ENCODE results near the gene CABP2. TPM values are rescaled to one million over a fixed set of nuclear protein-coding genes. Genes with fewer than 3 reads are reported as not detected.
"Not testable (repeated sequence)": the region's sequence is repeated elsewhere in the genome, so short reads cannot be mapped to it uniquely, and the experiment has no call there.

CABP2 gene
- polyA plus RNA-seq (ENCODE audit: insufficient read length in 10 of 10) = not detected
- long read RNA-seq, donor 1 = 0 reads
- long read RNA-seq, donor 2 = 0 reads
- long read RNA-seq, donor 3 = 0 reads
- long read RNA-seq, donor 4 = 0 reads
- long read RNA-seq, donor 5 = 0 reads
- long read RNA-seq, donor 6 = 0 reads
- long read RNA-seq, donor 7 = 0 reads
- long read RNA-seq, donor 8 = 0 reads
- long read RNA-seq, donor 9 = 0 reads

- no peak for DNase-seq
These were observed at the start of gene CABP2 for GRCh38 chr11:67522844-67523555. CABP2 (minus strand) TSS chr11:67523446; CDS start chr11:67523326, 120 bp downstream.

DNA sequence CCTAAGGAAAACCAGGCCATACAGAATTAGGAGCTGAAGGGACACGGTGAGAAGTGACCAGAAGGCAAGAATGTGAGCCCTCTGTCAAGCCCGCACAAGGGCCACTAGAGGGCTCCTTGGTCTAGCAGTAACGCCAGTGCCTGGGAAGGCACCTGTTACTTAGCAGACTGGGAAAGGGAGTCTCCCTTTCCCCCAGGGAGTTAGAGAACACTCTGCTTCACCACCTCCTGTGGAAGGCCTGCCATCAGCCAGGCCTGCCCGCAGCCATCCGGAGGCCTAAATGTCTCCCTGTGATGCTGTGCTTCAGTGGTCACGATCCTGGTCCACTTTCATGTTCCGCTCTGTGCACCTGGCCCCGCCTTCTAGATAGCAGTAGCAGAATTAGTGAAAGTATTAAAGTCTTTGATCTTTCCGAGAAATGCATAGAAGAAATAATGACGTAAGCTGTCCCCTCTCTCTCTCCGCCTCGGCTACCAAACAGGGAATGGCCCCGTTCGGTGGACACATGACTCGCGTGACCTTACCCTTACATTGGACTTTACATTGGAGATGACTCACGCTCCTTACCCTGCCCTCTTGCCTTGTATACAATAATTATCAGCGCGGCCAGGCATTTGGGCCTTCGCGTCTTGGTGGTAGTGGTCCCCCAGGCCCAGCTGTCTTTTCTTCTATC lies 49.6 kb upstream of the CABP2 start:
- DNase-seq = peak in 2 of 3 donors; percentile 29 to 42

DNA sequence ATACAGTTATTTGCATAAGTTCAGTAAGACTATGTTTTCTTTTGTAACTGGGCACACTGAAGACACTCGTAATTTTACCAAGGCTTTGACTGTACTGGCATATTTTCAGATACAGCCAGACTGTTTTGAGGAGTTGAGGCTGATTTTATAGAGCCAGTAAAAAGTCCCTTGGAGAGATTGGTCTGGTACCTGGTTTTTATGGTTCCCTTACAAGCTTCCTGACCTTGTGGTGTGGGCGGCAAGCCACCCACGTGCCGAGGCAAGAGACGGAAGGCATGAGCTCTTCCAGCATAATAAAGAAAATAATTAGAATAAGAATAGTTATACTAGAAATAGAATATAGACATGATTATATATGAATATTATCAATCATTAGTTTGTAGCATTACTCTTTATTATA lies 49.1 kb upstream of the CABP2 start:
- DNase-seq = no peak

GRCh38 chr11:67571443-67571842 lies 48.2 kb upstream of the CABP2 start:
- no peak for DNase-seq

DNA sequence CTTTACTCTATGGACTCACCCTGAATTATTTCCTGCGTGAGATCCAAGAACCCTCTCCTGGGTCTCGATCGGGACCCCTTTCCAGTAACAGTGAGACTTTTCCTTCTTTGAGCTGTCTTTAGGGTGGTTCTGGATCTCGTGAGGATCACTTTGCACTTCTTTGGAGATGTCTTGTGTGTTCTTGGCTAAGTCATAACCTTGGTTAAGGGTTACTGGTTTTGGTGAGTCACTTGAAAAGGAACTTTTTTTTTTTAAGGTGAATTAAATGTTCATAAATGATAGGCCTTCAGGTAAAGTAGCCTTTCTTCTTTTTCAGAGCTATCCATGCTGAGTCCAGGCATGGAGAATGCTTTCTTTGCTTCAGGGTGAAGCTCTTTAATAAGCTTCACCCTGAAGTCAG lies 41.0 kb upstream of the CABP2 start:
- no peak for DNase-seq

DNA sequence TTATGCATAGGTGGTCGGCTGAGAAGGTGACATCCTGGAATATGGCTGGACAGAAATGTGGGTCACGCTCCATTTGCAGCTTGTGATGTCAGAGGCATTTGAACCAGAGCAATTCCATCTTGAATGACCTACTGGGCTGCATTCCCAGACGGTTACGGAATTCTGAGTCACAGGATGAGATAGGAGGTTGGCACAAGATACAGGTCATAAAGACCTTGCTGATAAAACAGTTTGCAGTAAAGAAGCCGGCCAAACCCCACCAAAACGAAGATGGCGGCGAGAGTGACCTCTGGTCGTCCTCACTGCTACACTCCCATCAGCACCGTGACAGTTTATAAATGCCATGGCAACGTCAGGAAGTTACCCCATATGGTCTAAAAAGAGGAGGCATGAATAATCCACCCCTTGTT lies 40.5 kb upstream of the CABP2 start:
- peak; percentile 45 to 85 (median 61) for DNase-seq

DNA sequence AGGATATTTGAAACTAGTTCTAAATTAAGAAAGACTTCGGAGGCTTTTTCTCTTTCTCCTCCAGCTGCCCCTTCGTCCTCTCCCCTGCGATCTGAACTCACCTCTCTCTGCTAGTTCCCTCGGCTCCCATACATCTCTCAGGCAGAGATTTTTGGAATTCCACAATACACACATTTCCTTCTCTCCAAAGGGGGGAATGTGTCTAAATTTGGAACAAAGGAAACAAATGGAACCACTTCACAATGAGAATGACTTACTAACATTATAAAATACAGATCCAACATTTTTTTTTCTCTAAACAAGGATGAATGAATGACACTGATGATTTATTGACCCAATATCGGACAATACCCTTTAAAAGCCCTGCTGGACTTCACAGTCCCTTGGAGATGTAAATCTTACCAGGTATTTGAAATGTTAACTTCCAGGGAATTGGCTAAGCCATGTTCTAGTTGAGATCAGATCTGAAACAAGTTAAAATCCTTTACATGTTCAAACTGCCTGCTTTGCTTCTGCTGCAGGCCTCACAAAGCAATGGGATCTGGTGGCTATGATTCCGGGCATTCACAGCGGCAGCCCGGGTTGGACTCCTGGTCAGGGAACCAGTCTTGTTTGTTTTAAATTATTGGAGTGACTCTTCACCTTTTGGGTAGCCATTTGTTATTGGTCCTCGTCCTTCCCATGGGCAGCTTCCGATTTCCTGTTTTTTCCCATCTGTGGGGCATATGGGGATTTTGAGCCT lies 39.9 kb upstream of the CABP2 start:
- peak in 1 of 3 donors; percentile 32 for DNase-seq

DNA sequence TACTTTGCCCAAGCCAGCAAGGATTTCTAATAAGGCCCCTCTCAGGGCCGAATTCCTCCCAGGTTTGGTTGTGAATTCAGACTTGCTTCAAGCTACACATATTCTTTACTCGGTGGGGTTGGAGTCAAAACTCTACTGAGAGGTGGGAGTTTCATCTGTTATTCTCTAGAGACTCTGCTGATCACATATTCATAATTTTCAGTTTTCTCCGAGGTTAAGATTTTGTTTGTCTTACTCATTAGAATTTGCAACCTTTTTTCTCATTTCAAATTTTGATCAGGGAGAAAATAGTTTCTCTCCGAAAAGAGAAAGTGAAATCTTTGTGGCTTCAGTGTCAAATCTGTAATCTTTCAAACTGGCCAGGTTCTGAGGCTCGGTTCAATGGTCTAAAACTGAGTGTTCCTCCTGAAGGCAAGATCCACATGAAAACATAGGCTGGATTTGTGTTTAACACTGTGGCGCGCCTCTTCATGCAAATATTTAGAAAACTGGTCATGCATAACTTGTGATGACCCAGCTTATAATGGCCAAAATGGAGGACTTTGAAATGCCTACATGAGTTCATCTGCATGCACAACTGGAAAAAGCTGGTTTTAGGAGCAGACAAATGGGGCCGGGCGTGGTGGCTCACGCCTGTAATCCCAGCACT lies 38.8 kb upstream of the CABP2 start:
- DNase-seq = no peak

DNA sequence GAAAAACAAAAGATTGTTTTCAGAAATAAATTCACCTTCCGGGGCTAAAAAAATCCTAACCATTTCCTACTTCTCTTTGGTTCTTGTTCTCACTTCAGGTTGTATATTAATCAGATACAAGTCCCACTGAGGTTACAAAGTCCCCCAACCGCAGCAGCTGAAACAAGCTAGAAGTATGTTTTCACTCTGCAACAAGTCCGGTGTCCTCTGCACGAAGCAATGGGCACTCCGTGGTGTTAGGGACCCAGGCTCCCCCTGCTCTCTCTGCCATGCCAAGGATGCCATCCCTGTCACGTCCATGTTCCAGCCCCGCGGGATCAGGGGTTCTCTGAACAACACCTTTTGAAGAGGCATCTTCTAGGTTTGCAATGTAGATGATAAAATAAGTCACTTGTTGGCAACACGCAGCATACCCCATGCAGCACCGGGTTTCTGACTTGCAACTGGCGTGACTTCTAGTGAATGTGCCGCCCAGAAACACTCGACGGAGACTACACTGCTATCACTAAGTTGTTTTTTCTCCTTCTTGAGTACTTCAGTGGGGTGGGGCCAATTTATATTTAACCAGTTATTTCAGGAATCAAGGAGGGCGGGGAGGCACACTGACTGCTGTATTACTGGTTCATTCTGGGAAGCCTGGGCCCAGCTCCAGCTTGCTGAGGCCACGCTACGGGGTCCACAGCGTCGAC lies 35.0 kb upstream of the CABP2 start:
- DNase-seq = peak; percentile 34 to 48 (median 36)

DNA sequence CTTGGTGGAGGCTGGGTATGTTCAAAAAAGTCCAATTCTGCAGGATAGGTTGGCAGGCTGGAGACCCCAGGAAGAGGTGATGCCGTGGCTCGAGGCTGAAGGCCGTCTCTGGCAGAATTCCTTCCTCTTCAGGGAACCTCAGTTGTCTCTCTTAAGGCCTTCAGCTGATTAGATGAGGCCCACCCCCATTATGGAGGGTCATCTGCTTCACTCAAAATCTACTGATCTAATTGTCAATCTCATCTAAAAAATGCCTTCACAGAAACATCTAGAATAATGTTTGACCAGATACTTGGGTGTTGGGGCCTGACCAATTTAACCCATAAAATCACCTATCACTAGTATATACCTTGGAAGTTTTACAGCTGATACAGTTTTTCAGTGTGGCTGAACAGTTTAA lies 33.0 kb upstream of the CABP2 start:
- no peak for DNase-seq

DNA sequence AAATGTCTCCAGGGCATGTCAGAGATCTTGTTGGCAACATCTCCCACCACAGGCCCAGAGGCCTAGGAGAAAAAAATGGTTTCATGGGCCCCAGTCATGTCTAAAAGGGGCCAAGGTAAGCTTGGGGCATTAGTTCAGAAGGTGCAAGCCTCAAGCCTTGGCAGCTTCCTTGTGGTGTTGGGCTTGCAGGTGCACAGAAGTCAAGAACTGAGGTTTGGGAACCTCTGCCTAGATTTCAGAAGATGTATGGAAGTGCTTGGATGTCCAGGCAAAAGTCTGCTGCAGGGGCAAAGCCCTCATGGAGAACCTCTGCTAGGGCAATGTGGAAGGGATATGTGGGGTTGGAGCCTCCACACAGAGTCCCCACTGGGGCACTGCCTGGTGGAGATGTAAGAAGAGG lies 28.5 kb upstream of the CABP2 start:
- DNase-seq = not testable (repeated sequence)

DNA sequence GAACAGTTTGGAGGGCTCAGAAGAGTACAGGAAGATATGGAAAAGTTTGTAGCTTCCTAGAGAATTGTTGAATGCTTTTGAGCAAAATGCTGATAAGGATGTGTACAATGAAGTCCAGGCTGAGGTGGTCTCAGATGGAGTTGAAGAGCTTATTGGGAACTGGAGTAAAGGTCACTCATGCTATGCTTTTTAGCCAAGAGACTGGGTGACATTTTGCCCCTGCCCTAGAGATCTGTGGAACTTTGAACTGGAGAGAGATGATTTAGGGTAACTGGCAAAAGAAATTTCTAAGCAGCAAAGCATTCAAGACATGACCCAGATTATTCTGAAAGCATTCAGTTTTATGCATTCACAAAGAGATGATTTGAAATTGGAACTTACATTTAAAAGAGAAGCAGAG lies 27.9 kb upstream of the CABP2 start:
- DNase-seq = no peak

GRCh38 chr11:67548555-67549110 lies 25.4 kb upstream of the CABP2 start:
- DNase-seq = no peak

DNA sequence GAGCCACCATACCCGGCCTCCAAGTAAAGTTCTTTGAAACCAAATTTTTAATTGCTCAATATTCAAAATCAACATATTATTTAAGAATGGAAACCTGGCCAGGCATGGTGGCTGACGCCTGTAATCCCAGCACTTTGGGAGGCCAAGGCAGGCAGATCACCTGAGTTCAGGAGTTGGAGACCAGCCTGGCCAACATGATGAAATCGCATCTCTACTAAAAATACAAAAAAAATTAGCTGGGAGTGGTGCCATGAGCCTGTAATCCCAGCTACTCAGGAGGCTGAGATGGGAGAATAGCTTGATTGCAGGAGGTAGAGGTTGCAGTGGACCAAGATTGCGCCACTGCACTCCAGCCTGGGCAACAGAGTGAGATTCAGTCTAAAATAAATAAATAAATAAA lies 24.9 kb upstream of the CABP2 start:
- DNase-seq = not testable (repeated sequence)

GRCh38 chr11:67545280-67545679 lies 22.0 kb upstream of the CABP2 start:
- peak in 1 of 3 donors; percentile 29 for DNase-seq

DNA sequence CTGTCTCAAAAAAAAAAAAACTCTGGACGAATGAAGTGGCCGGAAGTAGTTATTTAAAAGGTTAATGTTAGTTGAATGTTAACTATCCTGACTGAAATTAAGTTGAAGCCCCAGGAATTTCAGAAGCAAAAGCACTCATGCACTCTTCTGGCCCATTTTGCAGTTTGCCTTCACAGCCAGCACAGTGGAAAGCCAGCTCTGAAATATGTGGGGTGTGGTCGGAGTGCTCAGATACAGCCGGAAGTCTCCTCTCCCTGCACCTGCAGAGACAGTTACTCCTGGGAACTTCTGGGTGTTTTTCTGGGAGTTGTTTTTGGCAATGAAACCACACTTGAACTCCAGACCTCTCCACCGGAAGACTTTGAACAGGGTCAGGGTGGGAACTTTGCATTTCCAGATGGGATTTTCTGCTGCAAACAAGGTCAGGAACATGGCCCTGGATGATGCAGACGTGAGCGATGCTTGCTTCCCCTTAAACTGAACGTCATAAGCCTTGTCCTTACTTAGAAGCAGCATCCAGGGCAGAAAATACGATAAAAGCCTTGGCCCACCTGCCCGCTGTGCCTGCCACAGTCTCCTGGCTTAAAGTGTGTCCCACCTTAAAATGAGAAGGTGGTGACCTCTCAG lies 21.5 kb upstream of the CABP2 start:
- DNase-seq = peak in 1 of 3 donors; percentile 48

DNA sequence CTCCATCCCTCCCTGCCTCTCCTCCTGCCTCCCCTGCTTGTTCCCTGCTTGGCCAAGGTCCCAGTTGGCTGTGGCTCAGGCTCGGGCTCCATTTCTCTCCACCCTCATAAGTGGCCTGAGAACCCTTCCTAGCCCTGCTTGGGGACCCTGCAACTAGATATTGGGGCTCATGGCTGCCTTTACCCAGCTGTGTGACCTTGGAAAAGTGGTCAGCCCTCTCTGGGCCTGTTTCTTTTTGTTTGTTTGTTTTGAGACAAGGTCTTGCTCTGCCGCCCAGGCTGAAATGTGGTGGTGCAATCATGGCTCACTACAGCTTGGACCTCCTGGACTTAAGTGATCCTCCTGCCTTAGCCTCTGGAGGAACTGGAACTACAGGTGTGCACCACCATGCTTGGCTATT lies 20.3 kb upstream of the CABP2 start:
- DNase-seq = no peak

DNA sequence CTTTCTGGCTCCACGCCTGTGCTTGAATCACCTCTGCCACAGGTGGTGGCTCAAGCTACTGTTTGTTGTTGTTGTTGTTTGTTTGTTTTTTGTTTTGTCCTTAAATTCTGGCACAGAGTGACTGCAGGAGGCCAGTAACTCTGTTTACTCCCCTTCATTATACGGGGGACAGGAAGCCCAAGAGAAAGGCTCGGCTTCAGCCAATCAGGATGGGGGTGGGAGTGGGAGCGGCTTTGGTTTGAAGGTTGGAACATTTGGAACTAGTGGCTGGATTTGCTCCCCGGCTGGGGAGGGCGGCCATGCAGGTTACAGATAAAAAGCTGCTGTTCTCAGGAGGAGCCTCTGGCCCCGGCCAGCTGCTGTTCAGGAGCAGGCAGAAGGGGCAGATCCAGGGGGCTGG lies 19.7 kb upstream of the CABP2 start:
- DNase-seq = no peak

- DNase-seq = no peak
These were observed 18.9 kb upstream of the CABP2 start for GRCh38 chr11:67542169-67542568.

GRCh38 chr11:67541198-67541597 lies 18.0 kb upstream of the CABP2 start:
- no peak for DNase-seq
